GM21367 (cell line): ENCODE data around the gene RC3H1.
"Not testable (repeated sequence)": the region's sequence is repeated elsewhere in the genome, so short reads cannot be mapped to it uniquely, and the experiment has no call there.

Experiments
- ATAC-seq: cut with Tn5 transposase; IDR thresholded peaks from one replicate; pipeline ENCODE4 v1.9.1; 2021; ENCODE audit not compliant: unreplicated experiment

Gene RC3H1, protein sequence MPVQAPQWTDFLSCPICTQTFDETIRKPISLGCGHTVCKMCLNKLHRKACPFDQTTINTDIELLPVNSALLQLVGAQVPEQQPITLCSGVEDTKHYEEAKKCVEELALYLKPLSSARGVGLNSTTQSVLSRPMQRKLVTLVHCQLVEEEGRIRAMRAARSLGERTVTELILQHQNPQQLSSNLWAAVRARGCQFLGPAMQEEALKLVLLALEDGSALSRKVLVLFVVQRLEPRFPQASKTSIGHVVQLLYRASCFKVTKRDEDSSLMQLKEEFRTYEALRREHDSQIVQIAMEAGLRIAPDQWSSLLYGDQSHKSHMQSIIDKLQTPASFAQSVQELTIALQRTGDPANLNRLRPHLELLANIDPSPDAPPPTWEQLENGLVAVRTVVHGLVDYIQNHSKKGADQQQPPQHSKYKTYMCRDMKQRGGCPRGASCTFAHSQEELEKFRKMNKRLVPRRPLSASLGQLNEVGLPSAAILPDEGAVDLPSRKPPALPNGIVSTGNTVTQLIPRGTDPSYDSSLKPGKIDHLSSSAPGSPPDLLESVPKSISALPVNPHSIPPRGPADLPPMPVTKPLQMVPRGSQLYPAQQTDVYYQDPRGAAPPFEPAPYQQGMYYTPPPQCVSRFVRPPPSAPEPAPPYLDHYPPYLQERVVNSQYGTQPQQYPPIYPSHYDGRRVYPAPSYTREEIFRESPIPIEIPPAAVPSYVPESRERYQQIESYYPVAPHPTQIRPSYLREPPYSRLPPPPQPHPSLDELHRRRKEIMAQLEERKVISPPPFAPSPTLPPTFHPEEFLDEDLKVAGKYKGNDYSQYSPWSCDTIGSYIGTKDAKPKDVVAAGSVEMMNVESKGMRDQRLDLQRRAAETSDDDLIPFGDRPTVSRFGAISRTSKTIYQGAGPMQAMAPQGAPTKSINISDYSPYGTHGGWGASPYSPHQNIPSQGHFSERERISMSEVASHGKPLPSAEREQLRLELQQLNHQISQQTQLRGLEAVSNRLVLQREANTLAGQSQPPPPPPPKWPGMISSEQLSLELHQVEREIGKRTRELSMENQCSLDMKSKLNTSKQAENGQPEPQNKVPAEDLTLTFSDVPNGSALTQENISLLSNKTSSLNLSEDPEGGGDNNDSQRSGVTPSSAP

DNA sequence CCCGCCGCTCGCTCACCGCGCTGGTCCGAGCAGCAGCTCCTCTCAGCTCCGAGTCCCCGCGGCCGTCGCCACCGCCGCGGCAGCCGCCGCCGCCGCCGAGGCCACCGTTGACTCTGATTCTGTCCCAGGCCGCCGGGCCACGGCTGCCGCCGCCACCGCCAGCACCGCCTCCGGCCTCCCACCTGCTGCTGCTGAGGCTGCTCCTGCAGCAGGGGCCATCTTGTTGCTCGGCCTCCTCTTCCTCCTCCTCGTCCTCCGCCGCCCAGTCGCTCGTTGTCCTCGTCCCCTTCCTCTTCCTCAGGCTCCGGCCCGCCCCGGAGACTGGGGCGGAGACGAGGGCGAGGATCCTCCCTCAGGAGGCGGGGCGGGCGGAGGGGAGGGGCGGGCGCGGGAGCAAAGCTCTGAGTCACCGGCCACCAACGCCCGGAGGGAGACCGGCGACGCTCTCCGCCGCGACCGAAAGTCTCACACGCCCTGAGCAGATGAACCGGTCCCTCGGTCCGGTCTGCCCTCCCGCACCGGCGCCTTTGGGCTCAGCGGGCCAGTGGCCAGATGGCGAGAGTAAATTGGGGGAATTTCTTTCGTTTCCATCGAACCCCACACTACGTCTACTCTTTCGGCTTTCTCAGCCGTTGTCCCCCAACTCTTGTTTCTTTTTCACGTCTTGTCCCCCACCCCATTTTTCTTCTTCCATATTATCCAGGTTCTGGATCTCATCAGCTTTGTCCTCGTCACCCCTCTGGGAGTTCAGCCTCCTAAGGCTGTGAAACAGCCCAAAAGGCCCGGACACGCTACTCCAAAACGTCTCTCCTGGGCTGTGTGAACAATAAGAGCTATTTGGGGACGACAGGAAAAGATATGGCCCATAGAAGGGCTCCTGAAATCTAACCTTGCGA is at the start of gene RC3H1:
Gene RC3H1 (minus strand): TSS at position 278 of the 896 bp plus-strand sequence. CDS start 29,372 bp downstream, outside the sequence.
- peak; percentile 83 for ATAC-seq

DNA sequence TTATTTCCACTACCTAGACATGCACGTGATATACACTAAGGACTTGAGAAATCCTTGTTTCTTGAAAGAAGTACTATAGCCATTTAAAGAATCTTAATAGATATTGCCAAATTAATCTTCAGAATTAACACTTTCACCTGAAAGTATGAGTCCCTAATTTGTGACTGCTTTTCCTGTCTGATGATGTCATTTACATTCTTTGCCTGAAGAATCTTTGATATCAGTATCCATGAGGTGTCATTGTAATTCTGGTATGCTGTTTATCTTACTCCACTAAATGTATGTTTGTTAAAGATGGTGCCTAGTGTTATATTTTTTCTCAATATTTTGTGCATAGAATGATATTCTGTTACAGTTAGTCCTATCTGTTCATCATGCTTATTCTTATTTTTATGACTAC is 48.5 kb upstream of the RC3H1 start:
- ATAC-seq: no peak

DNA sequence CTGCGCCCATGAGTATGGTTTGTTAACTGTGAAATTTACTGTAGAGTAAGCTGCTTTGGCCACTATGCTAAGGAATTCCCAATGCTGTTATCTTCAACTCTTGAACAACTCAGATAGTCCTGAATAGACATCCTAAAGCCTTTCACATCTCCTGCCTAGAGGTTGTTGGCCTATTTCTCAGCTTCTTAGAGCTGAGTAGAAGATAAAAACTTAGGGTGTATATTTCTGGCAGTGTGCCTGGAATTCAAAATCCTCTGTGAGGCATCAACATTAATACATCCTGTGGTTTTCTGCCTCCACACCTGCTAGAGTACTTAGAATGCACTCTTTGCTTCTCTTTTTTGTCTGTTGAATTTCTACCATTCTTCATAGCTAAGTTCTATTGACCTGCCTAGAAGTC is 45.8 kb upstream of the RC3H1 start:
- ATAC-seq: no peak

DNA sequence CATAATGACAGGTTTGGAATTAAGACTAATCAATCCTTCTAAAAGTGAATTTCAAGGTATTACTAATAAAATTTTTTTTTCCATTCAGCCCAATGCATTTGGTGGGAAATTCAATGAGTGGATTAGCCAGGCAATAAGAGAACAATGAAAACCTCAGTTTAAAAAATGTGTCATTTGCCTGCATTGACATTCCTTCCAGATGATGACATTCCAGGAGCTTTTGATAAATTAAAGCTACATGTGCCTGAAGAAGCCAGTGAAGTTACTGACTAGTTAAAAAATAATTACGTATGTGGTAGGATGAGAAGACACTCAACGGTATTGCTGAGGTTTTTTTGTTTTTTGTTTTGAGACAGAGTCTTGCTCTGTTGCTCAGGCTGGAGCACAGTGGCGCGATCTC is 37.9 kb upstream of the RC3H1 start:
- no peak for ATAC-seq

DNA sequence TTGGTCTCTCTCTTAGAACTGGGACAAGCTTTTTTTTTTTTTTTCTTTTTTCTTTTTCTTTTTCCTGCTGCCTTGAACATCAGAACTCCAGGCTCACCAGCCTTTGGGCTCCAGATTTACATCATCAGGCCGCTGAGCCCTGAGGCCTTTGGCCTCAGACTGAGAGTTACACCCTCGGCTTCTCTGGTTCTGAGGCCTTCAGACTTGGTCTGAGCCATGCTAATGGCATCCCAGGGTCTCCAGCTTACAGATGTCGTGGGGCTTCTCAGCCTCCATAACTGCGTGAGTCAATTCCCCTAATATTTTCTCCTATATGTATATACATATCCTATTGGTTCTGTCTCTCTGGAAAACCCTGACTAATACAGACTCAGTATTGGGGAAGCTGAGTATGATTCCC is 36.5 kb upstream of the RC3H1 start:
- no peak for ATAC-seq

DNA sequence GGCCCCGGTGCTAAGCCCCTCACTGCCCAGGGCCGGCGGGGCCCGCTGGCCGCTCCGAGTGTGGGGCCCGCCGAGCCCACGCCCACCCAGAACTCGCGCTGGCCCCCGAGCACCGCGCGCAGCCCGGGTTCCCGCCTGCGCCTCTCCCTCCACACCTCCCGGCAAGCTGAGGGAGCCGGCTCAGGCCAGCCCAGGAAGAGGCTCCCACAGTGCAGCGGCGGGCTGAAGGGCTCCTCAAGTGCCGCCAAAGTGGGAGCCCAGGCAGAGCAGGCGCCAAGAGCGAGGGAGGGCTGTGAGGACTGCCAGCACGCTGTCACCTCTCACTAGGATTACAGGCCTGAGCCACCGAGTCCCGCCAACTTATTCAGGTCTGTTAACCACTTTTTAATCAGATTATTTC is 34.5 kb upstream of the RC3H1 start:
- not testable (repeated sequence) for ATAC-seq

DNA sequence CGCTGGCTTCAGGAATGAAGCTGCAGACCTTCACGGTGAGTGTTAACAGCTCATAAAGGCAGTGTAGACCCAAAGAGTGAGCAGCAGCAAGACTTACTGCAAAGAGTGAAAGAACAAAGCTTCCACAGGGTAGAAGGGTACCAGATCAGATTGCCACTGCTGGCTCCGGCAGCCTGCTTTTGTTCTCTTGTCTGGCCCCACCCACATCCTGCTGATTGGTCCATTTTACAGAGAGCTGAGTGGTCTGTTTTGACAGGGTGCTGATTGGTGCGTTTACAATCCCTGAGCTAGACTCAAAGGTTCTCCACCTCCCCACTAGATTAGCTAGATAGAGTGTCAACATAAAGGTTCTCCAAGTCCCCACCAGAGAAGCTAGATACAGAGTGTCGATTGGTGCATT is 33.6 kb upstream of the RC3H1 start:
- ATAC-seq: not testable (repeated sequence)

DNA sequence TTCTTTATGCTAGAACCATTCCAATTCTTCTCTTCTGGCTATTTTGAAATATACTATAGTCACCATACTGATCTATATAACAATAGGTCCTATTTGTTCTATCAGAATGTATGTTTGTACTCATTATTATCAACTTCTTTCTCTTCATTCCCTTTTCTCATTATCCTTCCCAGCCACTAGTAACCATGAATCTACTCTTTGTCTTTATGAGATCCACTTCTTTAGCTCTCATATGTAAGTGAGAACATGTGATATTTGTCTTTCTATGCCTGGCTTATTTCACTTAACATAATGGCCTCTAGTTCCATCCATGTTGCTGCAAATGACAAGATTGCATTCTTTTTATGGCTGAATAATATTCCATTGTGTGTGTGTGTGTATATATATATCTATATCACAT is 31.7 kb upstream of the RC3H1 start:
- ATAC-seq: no peak

DNA sequence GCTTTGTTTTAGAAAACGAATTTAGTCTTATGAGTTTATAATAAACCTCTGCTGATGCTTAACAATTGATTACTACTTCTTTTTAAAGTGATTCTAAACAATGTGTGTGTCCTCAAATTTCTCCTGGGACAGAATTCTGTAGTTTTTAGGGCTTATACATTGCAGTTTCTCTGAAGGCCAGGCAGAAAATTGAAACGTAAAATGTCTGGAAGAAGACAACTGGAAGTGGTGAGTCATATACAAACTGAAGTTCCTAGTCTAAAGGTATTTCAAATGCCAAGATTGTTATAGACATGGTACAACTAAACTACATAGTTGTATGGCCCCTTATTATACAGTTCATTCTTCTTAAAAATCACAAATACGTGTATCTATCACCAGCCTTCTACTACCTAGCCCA is 30.5 kb upstream of the RC3H1 start:
- ATAC-seq: no peak

DNA sequence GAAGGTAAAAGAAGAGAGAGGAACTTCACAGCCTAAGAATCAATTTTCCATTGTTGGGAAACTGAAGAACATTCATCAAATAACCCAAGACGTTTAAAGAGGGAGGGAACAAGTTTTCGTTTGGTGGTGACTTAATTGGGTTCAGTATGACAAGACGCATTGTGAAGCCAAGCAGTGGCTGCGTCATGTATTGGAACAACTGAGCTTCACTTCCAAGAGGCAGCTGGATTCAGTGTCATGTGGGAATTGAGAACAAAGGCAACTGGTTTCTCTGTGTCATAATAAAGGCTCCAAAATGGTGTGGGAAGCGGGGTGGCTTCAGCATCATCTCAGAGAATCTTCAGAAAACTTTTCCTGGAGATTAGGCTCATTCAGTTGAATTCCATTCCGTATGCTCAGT is 29.8 kb upstream of the RC3H1 start:
- no peak for ATAC-seq

DNA sequence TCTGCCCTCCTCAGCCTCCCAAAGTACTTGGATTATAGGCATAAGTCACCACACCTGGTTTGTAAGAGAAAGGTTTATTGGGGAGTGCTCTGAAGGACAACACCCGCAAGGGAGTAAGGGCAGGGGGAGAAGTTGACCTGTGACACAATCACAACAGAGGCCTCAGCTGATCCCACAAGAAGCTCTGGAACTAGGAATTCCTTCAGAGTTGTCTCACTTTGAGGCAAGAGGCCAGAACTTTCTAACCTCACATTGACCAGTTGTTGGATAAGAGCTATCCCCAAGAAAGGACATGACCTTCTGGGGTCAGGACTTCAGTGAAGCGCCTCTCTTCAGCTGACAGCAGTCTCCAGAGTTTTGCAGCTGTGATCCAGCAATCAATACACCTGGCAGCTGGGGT is 27.4 kb upstream of the RC3H1 start:
- no peak for ATAC-seq

DNA sequence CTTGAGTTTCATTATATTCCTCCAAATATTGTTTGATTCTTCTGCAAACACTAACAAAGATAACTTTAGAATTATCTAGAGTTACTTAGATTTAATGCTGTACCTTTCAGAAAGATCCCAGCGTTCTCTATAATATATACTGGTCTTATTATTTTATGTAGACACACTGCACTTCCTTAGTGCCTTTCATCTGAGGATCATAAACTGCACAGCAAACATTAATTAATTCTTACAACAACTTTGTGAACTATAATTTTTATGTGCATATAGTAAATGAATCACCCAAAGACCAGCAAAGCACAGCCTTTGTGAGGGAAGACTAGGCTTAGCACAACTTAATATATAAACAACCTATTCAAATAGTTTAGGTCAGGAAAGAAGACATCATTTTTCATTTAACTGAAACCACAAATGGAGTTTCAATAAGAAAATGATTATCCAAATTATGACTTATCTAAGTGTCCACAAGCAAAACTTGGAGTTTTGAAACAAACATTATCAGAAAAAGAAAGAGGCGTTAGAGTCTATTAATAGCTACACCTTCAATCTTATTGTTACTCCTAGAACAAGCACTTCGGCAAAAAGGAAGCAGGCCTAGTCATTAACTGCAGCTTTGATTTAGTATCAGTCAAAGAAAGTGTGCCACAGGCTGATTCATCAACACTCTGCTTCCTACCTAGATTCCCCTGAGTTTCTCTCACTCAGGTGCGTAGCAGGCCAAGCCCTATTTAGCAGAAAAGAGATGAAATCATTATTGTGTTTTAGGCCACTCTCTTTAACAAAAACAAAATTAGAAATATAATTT is 22.5 kb upstream of the RC3H1 start:
- no peak for ATAC-seq

DNA sequence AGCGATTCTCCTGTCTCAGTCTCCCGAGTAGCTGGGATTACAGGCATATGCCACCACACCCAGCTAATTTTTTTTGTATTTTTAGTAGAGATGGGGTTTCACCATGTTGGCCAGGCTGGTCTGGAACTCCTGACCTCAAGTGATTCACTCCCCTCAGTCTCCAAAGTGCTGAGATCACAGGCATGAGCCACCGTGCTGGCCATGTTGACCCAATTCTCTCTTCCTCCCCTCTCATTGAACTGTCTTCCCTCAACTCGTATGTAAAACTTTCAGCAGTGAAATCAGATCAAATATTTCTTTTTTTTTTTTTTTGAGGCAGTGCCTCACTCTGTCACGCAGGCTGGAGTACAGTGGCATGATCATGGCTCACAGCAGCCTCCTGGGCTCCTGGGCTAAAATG is 20.4 kb upstream of the RC3H1 start:
- ATAC-seq: not testable (repeated sequence)

DNA sequence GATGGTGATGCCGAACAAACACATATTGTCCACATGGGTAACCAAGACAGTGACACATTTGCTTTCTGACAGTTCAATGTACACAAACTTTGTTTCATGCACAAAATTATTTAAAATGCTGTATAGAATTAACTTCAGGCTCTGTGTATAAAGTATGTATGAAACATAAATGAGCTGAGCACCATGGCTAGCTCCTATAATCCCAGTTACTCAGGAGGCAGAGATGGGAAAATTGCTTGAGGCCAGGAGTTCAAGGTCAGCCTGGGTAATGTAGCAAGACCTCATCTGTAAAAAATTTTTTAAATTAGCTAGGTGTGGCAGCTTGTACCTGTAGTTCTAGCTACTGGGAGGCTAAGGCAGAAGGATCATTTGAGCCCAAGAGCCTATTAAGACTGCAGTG is 19.2 kb upstream of the RC3H1 start:
- no peak for ATAC-seq

DNA sequence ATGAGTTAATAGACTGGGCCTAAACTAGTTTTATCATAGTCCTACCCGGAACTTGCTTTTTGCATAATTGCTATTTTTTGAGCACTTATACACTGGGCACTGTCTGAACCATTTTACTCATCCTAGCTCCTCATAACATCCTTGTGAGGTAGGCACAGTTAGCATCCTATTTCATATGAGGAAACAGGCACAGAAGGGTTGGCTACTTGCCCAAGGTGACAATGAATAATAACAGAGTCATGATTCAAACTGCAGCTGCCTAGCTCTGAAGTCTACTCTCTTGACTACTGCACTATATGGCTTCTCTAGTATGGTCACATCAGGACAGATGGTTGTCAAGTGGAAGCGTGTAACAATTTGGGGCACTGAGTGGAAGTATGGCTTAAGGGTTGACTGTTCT is 18.2 kb upstream of the RC3H1 start:
- ATAC-seq: no peak

DNA sequence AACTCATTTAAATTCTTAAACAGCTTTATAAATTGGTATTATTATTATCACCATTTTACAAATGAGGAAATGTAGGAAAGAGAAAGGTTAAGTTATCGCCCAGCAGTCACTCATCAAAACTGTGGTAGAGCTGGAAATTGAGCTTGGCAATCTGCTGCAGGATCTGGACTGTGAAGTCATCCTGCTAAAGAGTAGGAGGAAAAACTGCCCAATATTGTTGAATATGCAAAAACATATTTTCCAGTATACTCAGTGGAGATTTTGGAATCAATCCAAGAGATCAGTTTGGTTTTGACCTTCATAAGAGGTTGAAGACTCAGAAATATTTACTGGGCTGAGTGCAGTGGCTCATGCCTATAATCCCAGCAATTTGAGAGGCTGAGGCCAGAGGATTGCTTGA is 16.9 kb upstream of the RC3H1 start:
- ATAC-seq: no peak

DNA sequence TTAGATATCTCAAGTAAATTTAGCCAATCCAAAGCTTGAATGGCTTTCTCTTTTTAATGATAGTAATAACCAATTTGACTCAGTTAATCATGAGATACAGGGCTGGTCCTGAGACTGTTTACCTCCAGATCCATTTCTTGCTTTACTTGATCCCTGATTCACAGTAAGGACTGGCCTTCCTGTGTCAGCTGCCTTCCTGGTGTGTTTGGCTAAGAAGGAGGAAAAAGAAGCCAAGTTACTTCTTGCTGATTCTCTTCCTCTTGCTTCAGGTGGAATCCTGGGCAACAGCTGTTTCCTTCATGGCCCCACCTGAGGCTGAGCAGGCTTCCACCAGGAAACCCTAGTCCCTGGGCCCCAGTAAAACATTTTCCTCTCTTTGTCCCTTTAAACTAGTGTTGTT is 14.6 kb upstream of the RC3H1 start:
- no peak for ATAC-seq

DNA sequence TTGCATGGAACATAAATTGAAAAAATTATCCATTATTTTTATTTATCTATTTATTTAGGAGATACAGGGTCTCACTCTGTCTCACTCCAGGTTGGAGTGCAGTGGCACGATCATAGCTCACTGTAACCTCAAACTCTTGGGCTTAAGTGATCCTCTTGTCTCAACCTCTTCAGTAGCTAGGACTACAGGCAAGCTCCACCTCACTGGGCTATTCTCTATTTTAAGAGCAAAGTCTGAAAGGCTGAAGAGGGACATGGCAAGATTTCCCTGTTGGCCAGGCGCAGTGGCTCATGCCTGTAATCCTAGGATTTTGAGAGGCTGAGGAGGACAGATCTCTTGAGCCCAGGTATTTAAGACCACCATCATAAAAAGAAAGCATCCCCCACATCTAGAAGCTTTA is 14.0 kb upstream of the RC3H1 start:
- no peak for ATAC-seq

DNA sequence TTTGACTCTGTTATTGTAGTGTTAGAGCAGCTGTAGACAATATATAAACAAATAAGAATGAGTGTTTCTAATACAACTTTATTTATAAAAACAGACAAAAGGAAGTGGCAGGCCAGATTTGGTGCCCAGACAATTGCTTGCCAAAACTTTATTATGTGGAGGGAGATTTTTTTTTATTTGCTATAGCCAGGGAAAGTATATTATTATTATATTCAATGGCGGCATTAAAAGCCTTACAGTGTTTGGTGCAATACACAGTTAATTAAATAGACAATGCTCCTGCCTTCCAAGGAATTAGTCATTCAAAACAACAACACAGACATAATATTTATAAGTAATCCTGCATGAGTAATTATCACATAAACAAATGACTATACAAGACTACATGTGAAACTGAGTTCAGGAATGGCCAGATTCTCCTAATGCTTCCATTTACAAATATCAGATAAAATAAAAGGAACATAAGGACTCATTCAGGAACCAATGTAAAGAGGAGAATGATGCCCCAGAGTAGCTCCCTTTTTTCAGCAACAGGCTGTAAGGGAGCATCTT is 10.6 kb upstream of the RC3H1 start:
- ATAC-seq: no peak

DNA sequence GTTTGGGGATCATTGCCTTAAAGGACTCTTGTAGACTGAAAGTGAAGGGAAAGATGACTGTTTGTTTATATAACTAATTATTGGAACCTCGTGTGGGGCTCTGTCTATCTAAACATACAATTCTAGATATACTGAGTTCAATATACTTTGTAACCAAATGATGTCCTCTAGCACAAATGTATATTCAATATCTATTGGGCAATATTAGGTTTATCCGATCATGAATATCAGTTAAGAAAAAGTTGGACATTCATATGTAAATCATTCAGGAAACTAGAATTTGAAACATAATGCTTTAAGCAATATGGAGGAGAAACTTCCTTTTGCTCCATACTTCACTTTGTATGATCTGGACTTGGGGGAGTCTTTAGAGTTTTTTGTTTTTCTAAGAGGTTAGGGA is 8.9 kb upstream of the RC3H1 start:
- no peak for ATAC-seq
